MV-4-11 (cell line): ENCODE data around the gene C20orf173.
"Not testable (repeated sequence)": the region's sequence is repeated elsewhere in the genome, so short reads cannot be mapped to it uniquely, and the experiment has no call there.

ENCODE experiments used
- DNase-seq: peaks from one replicate; lab custom pipeline; 2025; lab: John Stamatoyannopoulos, UW

C20orf173 gene

DNA sequence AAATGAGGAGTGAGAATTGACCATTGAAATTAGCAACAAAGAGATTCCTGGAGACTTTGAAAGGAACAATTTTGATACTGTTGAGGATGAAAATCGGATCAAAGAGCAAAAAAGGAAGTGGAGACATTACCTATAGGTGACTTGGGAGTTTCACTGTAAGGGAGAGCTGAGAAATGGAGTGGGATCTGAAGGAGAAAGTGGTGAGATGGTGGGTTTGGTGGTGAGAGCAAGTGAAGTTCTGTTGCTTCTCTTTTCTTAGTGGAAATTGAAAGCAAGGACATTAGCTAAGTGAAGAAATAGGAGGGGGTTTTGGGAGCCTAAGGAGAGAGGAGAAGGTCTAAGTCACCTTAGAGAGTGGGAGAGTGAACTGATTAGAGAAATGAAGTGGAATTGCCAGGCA, 16.7 kb upstream of the C20orf173 start:
- DNase-seq: no peak

DNA sequence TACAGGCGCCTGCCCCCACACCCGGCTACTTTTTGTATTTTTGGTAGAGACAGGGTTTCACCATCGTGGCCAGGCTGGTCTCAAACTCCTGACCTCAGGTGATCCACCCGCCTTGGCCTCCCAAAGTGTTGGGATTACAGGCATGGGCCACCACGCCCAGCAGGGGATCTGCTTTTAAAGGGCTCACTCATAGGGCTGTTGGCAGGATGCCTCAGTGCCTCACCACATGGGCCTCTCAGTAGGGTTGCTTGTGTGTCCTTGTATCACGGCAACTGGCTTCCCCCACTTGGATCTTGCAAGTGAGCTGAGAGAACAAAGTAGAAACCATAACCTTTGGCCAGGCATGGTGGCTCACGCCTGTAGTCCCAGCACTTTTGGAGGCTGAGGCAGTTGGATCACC, 15.5 kb upstream of the C20orf173 start:
- DNase-seq: not testable (repeated sequence)

DNA sequence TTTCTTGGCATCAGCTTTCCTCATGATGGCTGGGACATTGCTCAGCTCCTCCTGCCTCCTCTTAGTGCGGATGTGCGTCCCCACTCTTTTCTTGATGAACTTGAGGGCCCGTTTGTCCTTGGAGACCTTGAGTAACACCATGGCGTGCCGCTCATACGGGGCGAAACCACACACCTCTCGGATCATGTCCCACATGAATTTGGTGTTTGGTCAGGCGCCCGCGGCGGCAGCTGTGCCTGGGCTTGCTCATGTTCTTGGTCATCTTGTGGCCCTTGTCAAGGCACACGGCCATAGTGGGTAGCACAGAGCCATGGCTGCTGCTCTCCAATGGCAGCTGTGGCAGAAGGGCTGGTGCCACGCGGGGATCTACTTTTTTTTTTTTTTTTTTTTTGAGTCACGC, 15.0 kb upstream of the C20orf173 start:
- DNase-seq: no peak

DNA sequence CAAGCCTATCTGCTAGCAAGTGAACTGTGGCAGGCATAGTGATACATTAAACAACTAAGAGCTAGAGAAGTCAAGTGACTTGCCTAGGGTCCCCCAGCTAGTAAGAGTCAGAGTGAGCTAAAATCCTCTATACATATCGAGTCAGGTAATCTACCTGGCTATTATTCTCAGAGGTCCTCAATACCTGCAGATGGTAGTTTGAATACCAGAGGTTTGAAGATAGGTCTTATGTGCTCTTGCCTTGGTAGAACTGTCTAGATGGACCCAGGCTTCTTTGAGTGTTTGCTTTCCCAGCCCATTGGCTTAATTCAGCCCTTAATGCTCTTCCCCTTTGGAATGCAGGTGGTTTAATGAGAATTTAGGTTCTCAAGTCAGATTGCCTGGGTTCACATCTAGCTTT, 13.5 kb upstream of the C20orf173 start:
- no peak for DNase-seq

DNA sequence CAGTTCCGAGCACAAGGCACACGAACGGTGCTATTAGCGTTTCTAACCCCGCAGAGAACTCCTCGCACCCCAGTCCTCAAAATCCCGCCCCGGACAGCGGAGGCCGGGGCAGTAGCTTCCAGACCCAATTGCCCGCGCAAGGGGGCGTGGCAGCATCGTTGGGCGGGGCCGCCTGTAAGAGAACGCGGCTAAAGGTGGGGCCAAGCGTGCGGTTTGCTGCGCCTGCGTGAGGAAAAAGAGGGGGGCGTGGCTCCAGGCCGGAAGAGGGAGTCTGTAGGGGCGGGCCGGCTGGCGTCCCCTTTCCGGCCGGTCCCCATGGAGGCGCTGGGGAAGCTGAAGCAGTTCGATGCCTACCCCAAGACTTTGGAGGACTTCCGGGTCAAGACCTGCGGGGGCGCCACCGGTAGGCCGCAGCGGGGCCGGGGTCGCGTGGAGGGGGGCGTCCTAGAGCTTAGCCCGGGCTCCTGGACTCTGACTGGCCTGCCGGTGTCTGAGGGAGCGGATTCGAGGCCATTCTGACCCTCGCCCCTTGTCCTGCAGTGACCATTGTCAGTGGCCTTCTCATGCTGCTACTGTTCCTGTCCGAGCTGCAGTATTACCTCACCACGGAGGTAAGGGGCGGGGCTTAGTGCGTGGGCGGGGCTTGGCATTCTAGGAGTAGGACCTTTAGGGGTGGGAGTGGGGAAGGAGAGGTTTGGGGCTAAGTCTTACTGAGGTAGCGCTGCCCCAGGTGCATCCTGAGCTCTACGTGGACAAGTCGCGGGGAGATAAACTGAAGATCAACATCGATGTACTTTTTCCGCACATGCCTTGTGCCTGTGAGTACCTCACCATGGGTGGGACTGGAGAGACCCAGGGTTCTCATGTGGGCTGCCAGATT, 12.6 kb upstream of the C20orf173 start, which contains the start of gene ERGIC3:
TSS of gene ERGIC3 (plus strand) at position 296 of the 880 bp plus-strand sequence. CDS start at position 316, 20 bp downstream.
- peak; percentile 92 for DNase-seq

DNA sequence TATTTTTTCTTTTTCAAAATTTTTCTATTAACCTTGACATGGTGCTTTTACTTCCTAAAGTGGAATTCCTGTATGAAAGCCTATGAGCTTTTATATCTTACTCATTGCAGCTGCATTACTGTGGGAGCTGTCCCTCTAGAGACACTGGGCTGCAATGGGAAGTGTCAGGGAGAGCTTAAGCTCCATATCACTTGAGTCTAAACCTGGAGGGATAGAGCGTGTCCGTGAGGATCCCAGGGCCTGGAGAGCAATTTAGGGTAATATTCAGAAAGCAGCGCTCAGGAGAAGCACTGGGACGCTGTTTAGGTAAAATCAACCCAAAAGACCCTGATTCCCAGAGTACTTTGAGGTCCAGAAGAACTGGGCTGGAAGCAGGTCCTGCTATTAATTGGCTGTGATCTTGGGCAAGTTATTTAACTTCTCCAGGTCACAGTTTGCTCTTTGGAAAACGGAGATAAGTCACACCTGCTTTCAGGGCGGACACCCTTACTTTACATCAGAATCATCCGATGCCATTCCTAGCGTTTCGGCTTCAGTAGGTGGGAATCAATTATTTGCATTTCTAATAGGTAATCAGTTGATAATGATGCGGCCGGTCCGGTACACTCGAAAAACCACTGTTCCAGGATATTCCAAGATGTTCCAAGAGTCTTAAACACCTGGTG, 11.8 kb upstream of the C20orf173 start:
- DNase-seq: no peak

DNA sequence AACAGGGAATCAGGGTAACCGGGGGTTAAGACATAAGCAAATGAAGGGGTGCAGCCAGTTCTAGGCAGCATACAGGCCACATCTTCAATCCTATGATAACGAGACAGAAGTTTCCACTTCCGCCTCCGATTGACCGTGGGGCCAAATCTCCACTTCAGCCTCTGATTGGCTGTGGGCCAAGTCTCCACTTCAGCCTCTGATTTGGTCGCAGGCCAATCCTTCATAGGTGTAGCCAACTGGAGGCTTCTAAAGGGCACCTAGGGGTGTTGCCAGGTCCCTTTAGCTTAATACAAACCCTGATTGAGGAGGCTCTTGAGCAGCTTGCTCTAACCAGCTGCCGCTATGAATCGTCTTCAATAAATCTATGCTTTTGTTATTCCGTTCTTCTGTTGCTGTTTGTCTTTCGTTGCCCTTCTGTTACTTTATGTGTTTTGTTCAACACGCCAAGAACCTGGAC, 10.3 kb upstream of the C20orf173 start:
- peak; percentile 85 for DNase-seq

DNA sequence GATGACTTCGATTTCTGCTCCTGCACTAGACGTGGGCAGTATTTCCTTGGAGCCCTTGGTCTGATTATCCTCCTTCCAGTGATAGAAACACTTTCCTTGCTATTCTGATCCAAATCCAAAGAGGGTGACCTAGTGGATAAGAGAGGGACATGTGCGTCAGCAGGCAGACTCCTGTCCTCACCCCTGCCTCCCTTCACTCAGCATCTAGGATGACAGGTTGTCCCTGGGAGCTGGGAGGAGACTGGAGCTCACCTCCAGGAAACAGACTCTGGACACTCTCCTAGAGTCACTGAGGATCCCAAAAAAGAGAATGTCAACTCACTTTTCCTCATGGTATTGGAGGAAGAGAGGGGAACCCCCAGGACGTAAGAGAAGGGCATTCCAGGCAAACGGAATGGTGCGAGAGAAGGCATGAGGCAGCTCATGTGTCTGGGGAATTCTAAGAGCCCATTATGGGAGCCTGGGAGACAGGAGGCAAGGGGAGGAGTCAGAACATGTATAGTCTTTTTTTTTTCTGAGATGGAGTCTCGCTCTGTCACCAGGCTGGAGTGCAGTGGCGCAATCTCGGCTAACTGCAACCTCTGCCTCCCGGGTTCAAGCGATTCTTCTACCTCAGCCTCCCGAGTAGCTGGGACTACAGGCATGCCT, 2.2 kb downstream of the C20orf173 start:
- no peak for DNase-seq

DNA sequence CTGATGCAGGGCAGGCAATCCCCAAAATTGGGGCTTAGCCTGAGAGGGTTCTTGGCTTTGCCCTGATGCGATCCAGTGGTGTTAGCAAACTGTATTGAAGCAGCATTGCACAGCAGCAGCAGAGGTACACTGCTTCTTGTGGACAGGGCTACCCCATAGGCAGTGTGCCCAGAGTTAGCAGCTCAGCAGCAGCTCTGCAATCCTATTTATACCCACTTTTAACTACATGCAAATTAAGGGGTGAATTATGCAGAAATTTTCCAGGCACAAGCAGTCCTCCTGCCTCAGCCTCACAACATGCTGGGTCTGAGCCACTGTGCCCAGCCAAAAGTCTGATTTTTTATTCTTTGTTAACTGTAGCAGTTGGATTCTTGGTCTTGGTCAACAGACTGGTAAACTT, 3.8 kb downstream of the C20orf173 start:
- DNase-seq: no peak

DNA sequence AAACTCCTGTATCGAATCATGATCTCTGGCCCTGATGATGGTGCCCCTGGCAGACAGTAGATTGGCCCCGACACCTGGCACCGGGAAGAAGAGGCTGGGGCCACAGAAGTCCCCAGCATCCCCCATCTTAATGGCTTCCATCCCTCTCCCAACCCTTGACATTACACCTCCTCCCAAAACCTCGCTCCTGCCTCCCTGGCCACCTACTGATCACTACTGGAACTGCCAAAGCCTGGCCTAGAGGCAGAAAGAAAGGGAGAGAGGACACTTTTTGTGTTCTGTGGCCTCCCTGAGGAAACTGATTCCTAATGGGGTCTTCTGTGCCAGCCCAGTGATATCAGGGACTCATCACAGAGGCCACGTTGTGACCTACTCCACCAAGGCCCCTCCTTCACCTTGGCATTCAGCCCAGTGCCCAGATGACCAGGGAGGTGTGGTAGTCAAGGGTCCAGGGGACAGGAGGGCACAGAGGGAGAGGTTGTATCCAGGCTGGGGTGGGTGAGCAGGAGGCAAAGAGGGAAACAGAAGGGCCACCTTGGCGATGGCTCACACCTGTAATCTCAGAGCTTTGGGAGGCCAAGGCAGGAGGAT, 6.1 kb downstream of the C20orf173 start:
- DNase-seq: peak; percentile 5

DNA sequence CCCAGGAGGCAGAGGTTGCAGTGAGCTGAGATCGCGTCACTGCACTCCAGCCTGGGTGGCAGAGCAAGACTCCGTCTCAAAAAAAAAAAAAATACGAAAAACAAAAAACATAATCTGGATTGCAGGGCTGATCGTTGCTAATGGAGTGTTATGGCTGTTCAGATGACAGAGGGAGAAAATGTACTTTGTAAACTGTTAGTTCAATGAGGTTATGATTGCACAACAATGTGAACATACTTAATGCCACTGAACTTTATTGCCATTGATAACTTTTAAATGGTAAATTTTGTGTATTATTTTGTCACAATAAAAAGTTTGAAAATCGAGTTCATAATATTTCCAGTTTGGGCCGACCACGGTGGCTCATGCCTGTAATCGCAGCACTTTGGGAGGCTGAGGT, 10.5 kb downstream of the C20orf173 start:
- no peak for DNase-seq

DNA sequence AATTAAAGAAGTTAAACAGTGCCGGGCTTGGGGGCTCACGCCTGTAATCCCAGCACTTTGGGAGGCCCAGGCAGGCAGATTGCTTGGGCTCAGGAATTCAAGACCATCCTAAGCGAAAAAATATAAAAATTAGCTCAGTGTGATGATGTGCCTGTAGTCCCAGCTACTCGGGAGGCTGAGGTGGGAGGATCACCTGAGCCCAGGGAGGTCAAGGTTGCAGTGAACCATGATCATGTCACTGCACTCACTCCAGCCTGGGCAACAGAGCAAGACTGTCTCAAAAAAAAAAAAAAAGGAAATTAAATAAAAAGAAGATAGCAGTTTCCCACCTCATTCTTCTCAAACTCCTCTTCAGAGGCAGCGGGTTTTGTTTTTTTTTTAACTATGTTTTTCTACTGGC, 11.7 kb downstream of the C20orf173 start:
- not testable (repeated sequence) for DNase-seq

DNA sequence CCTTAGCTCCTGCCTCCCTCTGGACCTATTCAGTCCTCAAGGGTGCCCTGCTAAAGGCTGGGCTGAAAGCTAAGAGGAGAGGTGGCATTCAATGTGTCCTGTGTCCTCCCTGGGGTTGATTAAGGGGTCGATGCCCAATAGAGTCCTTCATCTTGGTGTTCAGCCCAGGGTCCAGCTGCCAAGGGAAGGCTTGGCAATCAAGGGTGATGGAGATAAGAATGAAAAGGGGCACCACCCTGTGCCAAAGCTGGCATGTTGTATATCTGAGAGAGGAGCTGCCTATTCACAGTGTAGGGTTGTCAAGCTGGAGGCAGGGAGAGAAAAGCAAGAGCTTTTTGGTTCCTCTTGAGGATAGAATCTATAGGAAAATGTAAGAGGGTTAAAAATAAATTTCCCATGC, 12.3 kb downstream of the C20orf173 start:
- DNase-seq: no peak

DNA sequence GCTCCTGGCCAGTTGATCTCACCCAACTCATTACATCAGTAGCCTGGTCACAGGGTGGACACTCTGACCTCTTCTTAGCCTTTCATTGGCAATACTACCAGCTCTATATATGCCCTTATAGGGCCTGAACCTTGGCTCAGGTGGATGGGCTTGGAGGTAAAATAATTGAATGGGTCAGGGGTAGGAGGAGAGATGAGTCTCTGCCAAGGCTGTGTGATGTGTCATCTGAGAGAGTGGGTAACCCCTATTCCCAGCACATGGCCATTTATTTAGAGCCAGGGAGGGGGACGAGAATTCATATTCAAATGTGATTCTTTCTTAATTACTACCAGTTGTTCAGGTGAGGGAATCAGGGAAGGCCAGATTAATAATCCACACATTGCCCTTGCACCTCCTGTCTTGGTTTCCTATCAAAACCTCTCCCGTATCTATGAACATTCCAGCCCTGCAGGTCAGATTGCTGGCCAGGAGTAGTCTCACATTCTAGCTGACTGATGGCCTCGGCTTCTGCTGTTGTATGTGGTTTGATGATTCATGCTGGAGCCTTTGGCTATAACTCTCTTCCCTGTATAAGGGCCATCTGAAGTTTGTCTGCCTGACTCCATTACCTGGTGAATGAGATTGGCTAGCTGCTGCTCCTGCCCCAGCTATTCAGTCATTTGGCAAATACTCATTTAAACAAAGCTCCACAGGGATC, 13.4 kb downstream of the C20orf173 start:
- DNase-seq: peak; percentile 1

DNA sequence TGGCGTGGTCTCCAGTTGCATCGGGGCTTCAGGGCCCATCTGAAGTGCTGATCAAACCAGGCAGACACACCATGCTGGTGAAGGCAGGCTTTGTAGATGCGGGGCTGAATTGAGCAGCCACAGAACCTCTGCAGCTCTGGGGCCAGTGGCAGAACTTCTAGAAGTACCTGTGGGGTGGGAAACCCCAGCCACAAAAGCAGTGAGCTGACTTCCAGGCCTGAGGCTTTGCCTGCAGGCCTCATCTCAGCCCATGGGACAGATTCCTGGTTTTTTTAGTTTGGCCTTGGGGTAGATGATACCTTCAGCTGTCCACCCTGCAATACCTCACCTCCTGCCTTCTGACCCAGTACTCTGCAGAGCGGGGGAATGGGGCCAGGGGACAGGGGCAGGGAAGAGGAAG, 14.1 kb downstream of the C20orf173 start:
- DNase-seq: no peak

DNA sequence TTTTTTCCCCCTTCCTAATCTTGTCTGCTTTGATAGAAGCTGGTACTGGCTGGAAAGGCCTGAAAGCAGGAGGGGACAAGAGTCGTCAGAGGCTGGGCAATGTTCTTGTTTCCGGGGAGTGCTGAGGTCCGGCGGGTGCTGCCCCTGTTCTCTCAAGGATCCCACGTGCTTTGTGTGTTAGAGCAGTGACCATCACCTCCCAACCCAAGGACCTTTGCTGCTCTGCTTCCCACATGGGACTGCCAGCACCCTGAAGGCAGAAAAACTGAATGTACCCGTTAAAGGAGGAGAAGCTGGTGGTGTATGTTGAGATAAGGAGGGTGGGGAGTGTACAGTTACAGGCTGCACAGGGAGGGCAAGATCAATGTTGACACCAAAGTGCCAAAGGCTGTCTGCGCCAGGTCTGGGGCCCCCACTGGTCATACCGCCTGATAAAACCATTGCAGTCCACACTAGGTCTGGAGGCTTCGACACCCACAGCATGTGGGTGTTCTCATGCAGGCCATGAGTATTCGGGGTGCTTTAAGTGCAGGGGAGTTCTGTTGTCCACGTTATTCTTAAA, 15.0 kb downstream of the C20orf173 start:
- DNase-seq: no peak

DNA sequence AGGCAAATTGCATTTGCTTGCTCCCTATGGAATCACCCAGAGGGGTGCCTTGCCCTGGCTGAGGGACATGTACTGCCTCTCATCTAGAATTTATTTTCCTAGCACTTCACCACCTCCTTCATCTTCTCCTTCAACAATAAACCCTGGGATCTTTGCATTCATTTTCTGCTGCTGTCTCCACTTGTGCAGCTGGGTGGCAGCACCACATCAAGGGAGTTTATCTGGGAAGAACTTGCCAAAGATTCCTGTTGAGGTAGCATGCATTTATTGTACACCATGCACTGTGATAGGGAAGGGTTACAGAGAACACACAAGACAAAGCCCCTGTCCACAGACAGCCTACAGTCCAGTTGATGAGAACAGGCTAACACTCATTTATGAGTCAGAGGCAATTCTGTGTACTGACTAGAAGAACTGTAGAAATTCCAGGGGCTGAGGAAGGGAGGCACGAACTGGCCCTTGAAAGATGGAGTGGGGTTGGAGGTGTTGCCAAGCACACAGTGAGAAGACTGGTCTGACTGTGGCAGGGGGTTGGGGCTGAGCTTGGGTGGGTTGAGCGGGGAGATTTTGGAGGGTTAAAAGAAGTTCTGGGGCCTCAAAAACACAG, 17.5 kb downstream of the C20orf173 start:
- peak; percentile 2 for DNase-seq

DNA sequence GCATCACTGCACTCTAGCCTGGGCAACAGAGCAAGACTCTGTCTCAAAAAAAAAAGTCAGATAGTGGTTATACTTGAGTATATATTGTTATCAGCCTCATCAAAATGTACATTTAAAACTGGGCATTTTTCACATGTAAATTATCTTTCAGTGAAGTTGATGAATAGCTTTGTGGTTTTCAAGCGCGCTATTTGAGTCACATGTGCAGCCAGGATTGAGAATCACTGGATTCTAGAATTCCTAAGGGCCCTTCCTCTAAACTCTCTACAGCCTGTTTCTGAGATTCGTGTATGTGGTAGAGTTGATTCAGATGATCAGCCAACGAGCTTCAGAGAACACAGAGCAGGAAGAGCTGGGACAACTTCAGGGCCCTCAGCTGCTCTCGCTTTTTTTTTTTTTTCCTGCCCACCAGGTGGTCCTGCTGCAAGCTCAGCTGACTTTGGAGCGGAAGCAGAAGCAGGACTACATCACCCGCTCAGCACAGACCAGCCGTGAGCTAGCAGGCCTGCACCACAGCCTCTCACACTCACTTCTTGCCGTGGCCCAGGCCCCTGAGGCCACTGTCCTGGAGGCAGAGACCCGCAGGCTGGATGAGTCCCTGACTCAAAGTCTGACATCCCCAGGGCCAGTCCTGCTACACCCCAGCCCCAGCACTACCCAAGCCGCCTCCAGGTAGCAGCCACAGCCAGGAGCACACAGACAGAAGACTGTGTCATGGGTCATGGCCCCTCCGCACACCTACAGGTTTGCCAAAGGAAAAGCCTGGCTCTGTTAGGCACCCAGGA, 18.3 kb downstream of the C20orf173 start:
- no peak for DNase-seq

DNA sequence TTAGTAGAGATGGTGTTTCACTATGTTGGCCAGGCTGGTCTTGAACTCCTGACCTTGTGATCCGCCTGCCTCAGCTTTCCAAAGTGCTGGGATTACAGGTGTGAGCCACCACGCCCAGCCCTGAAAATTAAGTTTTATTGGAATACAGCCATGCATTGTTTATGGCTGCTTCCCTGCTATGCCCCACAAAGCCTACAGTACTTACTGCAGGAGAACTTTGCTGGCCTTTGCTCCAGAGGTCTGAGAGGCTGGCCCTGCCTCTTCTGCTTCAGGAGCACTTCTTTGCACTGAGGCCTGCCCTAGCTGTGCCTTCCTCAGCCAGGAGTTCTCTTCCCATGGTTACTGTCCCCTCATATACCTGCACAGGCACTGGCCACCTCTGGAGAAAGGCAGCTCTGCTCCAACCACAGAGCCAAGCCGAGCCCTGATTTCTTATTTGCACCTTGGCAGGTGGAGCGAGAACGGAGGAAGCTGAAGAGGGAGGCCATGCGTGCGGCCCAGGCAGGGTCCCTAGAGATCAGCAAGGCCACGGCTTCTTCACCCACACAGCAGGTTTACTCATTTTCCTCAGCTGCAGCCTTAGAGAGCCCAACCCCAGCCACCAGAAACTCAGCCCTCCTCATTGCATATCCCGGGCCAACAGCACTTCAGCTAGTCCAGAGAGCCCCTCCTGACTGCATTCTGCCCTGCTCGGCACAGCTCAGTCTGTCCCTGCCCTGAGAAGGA, 20.8 kb downstream of the C20orf173 start:
- DNase-seq: no peak
